ENCODE results near the gene TSFM.

DNA sequence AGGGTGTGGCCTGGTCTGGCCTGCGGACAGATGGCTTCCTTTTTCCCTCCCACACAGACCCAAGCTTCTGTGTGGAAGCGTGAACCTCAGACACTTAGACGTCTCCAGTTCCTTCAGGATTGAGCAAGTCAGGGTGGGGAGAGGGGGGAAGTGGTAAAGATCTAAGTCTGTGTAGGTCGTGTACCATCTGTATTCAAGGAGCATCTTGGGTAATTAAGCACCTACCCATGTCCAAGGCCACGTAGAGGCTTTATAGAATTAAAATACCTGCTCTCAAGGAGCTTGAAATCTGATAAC is 34.2 kb downstream of the TSFM start:
- TF ChIP-seq, protein P1, sequence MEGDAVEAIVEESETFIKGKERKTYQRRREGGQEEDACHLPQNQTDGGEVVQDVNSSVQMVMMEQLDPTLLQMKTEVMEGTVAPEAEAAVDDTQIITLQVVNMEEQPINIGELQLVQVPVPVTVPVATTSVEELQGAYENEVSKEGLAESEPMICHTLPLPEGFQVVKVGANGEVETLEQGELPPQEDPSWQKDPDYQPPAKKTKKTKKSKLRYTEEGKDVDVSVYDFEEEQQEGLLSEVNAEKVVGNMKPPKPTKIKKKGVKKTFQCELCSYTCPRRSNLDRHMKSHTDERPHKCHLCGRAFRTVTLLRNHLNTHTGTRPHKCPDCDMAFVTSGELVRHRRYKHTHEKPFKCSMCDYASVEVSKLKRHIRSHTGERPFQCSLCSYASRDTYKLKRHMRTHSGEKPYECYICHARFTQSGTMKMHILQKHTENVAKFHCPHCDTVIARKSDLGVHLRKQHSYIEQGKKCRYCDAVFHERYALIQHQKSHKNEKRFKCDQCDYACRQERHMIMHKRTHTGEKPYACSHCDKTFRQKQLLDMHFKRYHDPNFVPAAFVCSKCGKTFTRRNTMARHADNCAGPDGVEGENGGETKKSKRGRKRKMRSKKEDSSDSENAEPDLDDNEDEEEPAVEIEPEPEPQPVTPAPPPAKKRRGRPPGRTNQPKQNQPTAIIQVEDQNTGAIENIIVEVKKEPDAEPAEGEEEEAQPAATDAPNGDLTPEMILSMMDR (IDR thresholded peaks at IDR 0.05), result no peak
- no peak for TF ChIP-seq POLR2A (IDR thresholded peaks at IDR 0.05)
